K562 (cell line): ENCODE results near the gene ZFP92. TPM values are rescaled to one million over a fixed set of nuclear protein-coding genes. Genes with fewer than 3 reads are reported as not detected.
A peak's percentile ranks its signal among the peaks of the same experiment; 100 is the strongest.

ENCODE experiments used
- ADNP ChIP-seq: fragments of 200-800 bp; sonication (Bioruptor generic); IDR thresholded peaks from 2 replicates; pipeline ENCODE4 v1.6.1; 2016; ENCODE audit warnings: missing genetic modification characterization, missing compliant biosample characterization
- BRF2 ChIP-seq: IDR thresholded peaks from 3 replicates; pipeline ENCODE4 v1.6.1; 2011; ENCODE audit warnings: borderline replicate concordance, mild to moderate bottlenecking; ENCODE audit not compliant: insufficient read length, insufficient read depth
- DMBX1 ChIP-seq: fragments of 250-450 bp; sonication (Bioruptor Pico); IDR thresholded peaks from 2 replicates; pipeline ENCODE4 v1.8.0; 2022; ENCODE audit warnings: inconsistent platforms, mild to moderate bottlenecking, moderate library complexity, borderline replicate concordance
- FOXK1 ChIP-seq: sonication (generic); formaldehyde crosslinking; IDR thresholded peaks from 2 replicates; pipeline ENCODE4 v1.8.0; 2022; ENCODE audit warnings: missing genetic modification reagents, mild to moderate bottlenecking, borderline replicate concordance
- HDAC3 ChIP-seq: fragments of 450-650 bp; IDR thresholded peaks from 2 replicates; pipeline ENCODE4 v1.6.1; 2018; ENCODE audit warnings: borderline replicate concordance, mild to moderate bottlenecking, moderate library complexity; ENCODE audit not compliant: partially characterized antibody
- KLF10 ChIP-seq: fragments of 250-450 bp; sonication (Bioruptor Pico); IDR thresholded peaks from 2 replicates; pipeline ENCODE4 v1.6.1; 2021; ENCODE audit warnings: matching md5 sums
- MBD1 ChIP-seq: fragments of 250-450 bp; sonication (Bioruptor Pico); IDR thresholded peaks from 2 replicates; pipeline ENCODE4 v1.8.0; 2022; ENCODE audit warnings: inconsistent platforms
- MTA3 ChIP-seq: fragments of 450-650 bp; formaldehyde crosslinking; IDR thresholded peaks from 2 replicates; pipeline ENCODE4 v1.6.1; 2017; ENCODE audit warnings: mild to moderate bottlenecking, borderline replicate concordance
- MXI1 ChIP-seq: IDR thresholded peaks from 2 replicates; pipeline ENCODE4 v1.6.1; 2011; ENCODE audit warnings: low read depth, mild to moderate bottlenecking, improper control_type of control experiment, low read length
- NCOA4 ChIP-seq: fragments of 450-650 bp; IDR thresholded peaks from 2 replicates; pipeline ENCODE4 v1.6.1; 2018; ENCODE audit warnings: mild to moderate bottlenecking; ENCODE audit not compliant: partially characterized antibody
- NKRF ChIP-seq: fragments of 450-650 bp; IDR thresholded peaks from 2 replicates; pipeline ENCODE4 v1.6.1; 2016; ENCODE audit warnings: borderline replicate concordance
- PCBP1 ChIP-seq: fragments of 200-400 bp; formaldehyde crosslinking; IDR thresholded peaks from 2 replicates; pipeline ENCODE4 v1.6.1; 2018; ENCODE audit warnings: mild to moderate bottlenecking, low read depth, low read length; ENCODE audit not compliant: poor library complexity, severe bottlenecking
- PHB ChIP-seq: fragments of 250-450 bp; sonication (Bioruptor Pico); IDR thresholded peaks from 2 replicates; pipeline ENCODE4 v1.5.0; 2021
- POLR2G ChIP-seq: fragments of 200-400 bp; formaldehyde crosslinking; IDR thresholded peaks from 2 replicates; pipeline ENCODE4 v1.6.1; 2017; ENCODE audit warnings: low read depth, mild to moderate bottlenecking, antibody characterized with exemption, low read length, moderate library complexity
- ZBTB12 ChIP-seq: fragments of 250-450 bp; sonication (Bioruptor Pico); IDR thresholded peaks from 2 replicates; pipeline ENCODE4 v1.4.0; 2020
- ZFPM2 ChIP-seq: fragments of 250-450 bp; sonication (Bioruptor Pico); IDR thresholded peaks from 2 replicates; pipeline ENCODE4 v1.5.1; 2022; ENCODE audit warnings: mild to moderate bottlenecking
- ZNF212 ChIP-seq: fragments of 450-650 bp; formaldehyde crosslinking; IDR thresholded peaks from 2 replicates; pipeline ENCODE4 v1.4.0; 2020; ENCODE audit warnings: mild to moderate bottlenecking
- ZNF311 ChIP-seq: fragments of 250-450 bp; sonication (Bioruptor Pico); IDR thresholded peaks from 2 replicates; pipeline ENCODE4 v1.4.0; 2020; ENCODE audit warnings: mild to moderate bottlenecking, moderate library complexity
- ZNF445 ChIP-seq: fragments of 250-450 bp; sonication (Bioruptor Pico); IDR thresholded peaks from 2 replicates; pipeline ENCODE4 v1.4.0; 2020; ENCODE audit warnings: low read depth, mild to moderate bottlenecking, moderate library complexity
- ZNF511 ChIP-seq: sonication (generic); formaldehyde crosslinking; IDR thresholded peaks from 2 replicates; pipeline ENCODE4 v1.8.0; 2022; ENCODE audit warnings: mild to moderate bottlenecking, missing genetic modification reagents
- ZNF586 ChIP-seq: fragments of 450-650 bp; formaldehyde crosslinking; conservative IDR thresholded peaks from 2 replicates; pipeline ENCODE4 v1.4.0; 2020; ENCODE audit warnings: mild to moderate bottlenecking, moderate library complexity
- polyA plus RNA-seq, 8 experiments: library from polyadenylated mRNA; depleted of rRNA in 4 of 8; stranded (reverse) in 5 of 8; unstranded in 3 of 8; fragments of >200 nt; fragmentation: Nextera tagmentation in 2 of 8; fragmentation: Illumina TruSeq in 1 of 8; extraction: Ambion mirVana in 2 of 8; extraction: Trizol in 1 of 8; gene quantifications; 2 replicates each; pipeline versions ENCODE4 v1.2.1 to v1.2.3, GENCODE V29; 2011 to 2014; ENCODE audit warnings: inconsistent platforms in 1 of 8, missing spikeins in 1 of 8
- total RNA-seq, 7 experiments: library from RNA; depleted of rRNA in 6 of 7; stranded (reverse); fragments of >200 nt in 6 of 7; fragmentation: Illumina TruSeq in 2 of 7; extraction: Trizol in 2 of 7; gene quantifications; 2 replicates each; pipeline versions ENCODE4 v1.2.1 to v1.2.3, GENCODE V29; 2011 to 2021; ENCODE audit warnings: low replicate concordance in 1 of 7

ZFP92 gene
- total and polyA plus RNA-seq, 9 of the 15 experiments (the other 6 are each of a cell fraction or from before 2014, with no cell fraction given) = 0.32 to 3.3 (median 1.8) TPM

- no peak for TF ChIP-seq MBD1 (CRISPR knock-in tag)
- TF ChIP-seq BRF2 = no peak
- no peak for TF ChIP-seq ZNF311
- no peak for TF ChIP-seq ZNF511
- TF ChIP-seq PHB (CRISPR knock-in tag) = no peak
- TF ChIP-seq MXI1 = no peak
- no peak for TF ChIP-seq ZNF586 (CRISPR knock-in tag)
- TF ChIP-seq HDAC3 = no peak
- TF ChIP-seq ZFPM2 (CRISPR knock-in tag) = no peak
- TF ChIP-seq KLF10 (CRISPR knock-in tag) = no peak
- no peak for TF ChIP-seq ZBTB12
- no peak for TF ChIP-seq PCBP1
- no peak for TF ChIP-seq FOXK1
- TF ChIP-seq ZNF445 (CRISPR knock-in tag) = no peak
- peak; percentile 44; the same call in 1 of the 2 replicates for TF ChIP-seq MTA3
- TF ChIP-seq ADNP = no peak
- no peak for TF ChIP-seq DMBX1 (CRISPR knock-in tag)
- no peak for TF ChIP-seq POLR2G
- TF ChIP-seq NCOA4 = no peak
- no peak for TF ChIP-seq ZNF212 (CRISPR knock-in tag)
- no peak for TF ChIP-seq NKRF
Measured at GRCh38 chrX:153400146-153401132, 10.8 kb upstream of the ZFP92 start (continued).
